ENCODE data around the gene NME7. TPM values are rescaled to one million over a fixed set of nuclear protein-coding genes. Genes with fewer than 3 reads are reported as not detected.

The NME7 gene
- total RNA-seq, 4 donors from 2014 or later, result 3.7 to 8.4 (median 5.5) TPM

- H3K36me3 ChIP-seq, result peaks cover 0 to 30% of the 10 kb centered on the region in 2 donors
- peak overlapping the region; percentile 65 to 94 (median 77) for H3K4me3 ChIP-seq
- peak overlapping the region; percentile 93 to 99 (median 96) for H3K27ac ChIP-seq
- intact Hi-C loops (cut with DNase I; ENCODE audit: low total_unique reads), result loop anchor here (2.0 to 5.0 kb wide), 2 partner anchors 79 to 215 kb away; no protein-coding TSS in a partner anchor
- H3K4me1 ChIP-seq, result peaks cover 36 to 37% of the 10 kb centered on the region in 2 donors
- no peaks in the 10 kb centered on the region for H3K9me3 ChIP-seq
- in situ Hi-C loops (cut with MboI; ENCODE audit: low sequenced_read_pairs in 4 of 4), result loop anchor here in 3 of 4 donors (25.0 kb wide), 3 partner anchors 379 to 1171 kb away; partner anchors contain the start of genes SLC19A2 (in 2 of the 3), DCAF6 (in 1 of the 3) and MPC2 (in 1 of the 3)
- TF ChIP-seq POLR2A (IDR thresholded peaks at IDR 0.05) (no peak), CTCF (IDR thresholded peaks at IDR 0.05 in 4 of 5, conservative IDR thresholded peaks at IDR 0.05 in 1 of 5) (no peak)
- ATAC-seq (no peak), DNase-seq (no peak)
- no peaks in the 10 kb centered on the region for H3K27me3 ChIP-seq
Measured at GRCh38 chr1:169108223-169108622, 259.4 kb downstream of the NME7 start.

- H3K27ac ChIP-seq, result peak overlapping the region; percentile 93 to 99 (median 96)
- ATAC-seq (peak; percentile 28 to 36), DNase-seq (peak; percentile 70 to 80)
- H3K4me1 ChIP-seq, result peaks cover 31 to 34% of the 10 kb centered on the region in 2 donors
- intact Hi-C loops (cut with DNase I; ENCODE audit: low total_unique reads), result loop anchor here (2.0 to 5.0 kb wide), 4 partner anchors 80 to 379 kb away; partner anchors contain the start of gene BLZF1
- TF ChIP-seq CTCF (IDR thresholded peaks at IDR 0.05 in 4 of 5, conservative IDR thresholded peaks at IDR 0.05 in 1 of 5) (no peak), POLR2A (IDR thresholded peaks at IDR 0.05) (peak; percentile 82 to 86)
- H3K9me3 ChIP-seq, result no peaks in the 10 kb centered on the region
- in situ Hi-C loops (cut with MboI; ENCODE audit: low sequenced_read_pairs in 4 of 4), result loop anchor here in 3 of 4 donors (25.0 kb wide), 3 partner anchors 380 to 1170 kb away; partner anchors contain the start of genes SLC19A2 (in 2 of the 3), DCAF6 (in 1 of the 3) and MPC2 (in 1 of the 3)
- H3K27me3 ChIP-seq, result no peaks in the 10 kb centered on the region
- peak overlapping the region; percentile 65 to 94 (median 77) for H3K4me3 ChIP-seq
- peaks cover 0 to 26% of the 10 kb centered on the region in 2 donors for H3K36me3 ChIP-seq
Measured at GRCh38 chr1:169107603-169108208, 259.9 kb downstream of the NME7 start.

- intact Hi-C loops (cut with DNase I; ENCODE audit: low total_unique reads), result loop anchor here (2.0 to 5.0 kb wide), 3 partner anchors 80 to 380 kb away; partner anchors contain the start of gene BLZF1
Measured at GRCh38 chr1:169106921-169107602, 260.5 kb downstream of the NME7 start.

More at GRCh38 chr1:169106921-169107602, 260.5 kb downstream of the NME7 start:
- H3K36me3 ChIP-seq, result peaks cover 0 to 20% of the 10 kb centered on the region in 2 donors
- H3K4me1 ChIP-seq, result peaks cover 25 to 33% of the 10 kb centered on the region in 2 donors
- no peaks in the 10 kb centered on the region for H3K9me3 ChIP-seq
- no peaks in the 10 kb centered on the region for H3K27me3 ChIP-seq
- ATAC-seq, result no peak
- H3K4me3 ChIP-seq, result peak overlapping the region; percentile 65 to 94 (median 77)
- H3K27ac ChIP-seq, result peak overlapping the region; percentile 93 to 99 (median 96)
- no peak for DNase-seq
- in situ Hi-C loops (cut with MboI; ENCODE audit: low sequenced_read_pairs in 4 of 4), result loop anchor here in 3 of 4 donors (25.0 kb wide), 3 partner anchors 380 to 1170 kb away; partner anchors contain the start of genes SLC19A2 (in 2 of the 3), DCAF6 (in 1 of the 3) and MPC2 (in 1 of the 3)
- TF ChIP-seq CTCF (IDR thresholded peaks at IDR 0.05 in 4 of 5, conservative IDR thresholded peaks at IDR 0.05 in 1 of 5) (no peak), POLR2A (IDR thresholded peaks at IDR 0.05) (no peak)

Data from gastrocnemius medialis (tissue), 4 donors.